ENCODE measurements around the gene NRXN2. TPM values are rescaled to one million over a fixed set of nuclear protein-coding genes. Genes with fewer than 3 reads are reported as not detected.

NRXN2 gene
- total and polyA plus RNA-seq, 2 donors (not counting 3 experiments of a cell fraction or from before 2014, with no cell fraction given), result not detected

DNA sequence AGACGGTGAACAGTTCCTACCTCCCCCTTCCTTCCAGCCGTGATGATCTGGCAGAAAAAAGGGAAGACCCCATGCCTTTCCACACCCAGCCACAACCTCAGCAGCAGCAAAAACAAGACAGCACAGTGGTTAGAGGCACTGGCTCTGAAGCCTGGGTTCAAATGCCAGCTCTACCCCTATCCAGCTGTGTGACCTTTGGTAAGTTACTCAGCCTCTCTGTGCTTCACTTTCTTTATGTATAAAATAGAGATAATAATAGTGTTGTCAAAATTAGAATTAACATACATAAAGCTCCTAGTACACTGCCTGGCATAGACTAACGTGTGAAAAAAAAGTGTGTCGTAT, 4.2 kb downstream of the NRXN2 start:
- dilution Hi-C loops (cut with MboI; ENCODE audit: extremely low pct_ligation_motif_present, low sequenced_read_pairs) (no loop called here), intact Hi-C loops (cut with micrococcal nuclease) (no loop called here)
- no peaks in the 10 kb centered on the region for H3K79me2 ChIP-seq (ENCODE audit: control insufficient read depth, insufficient read depth, low read length)
- H3K27ac ChIP-seq (ENCODE audit: insufficient read depth, low read depth, low read length), result no peak overlapping the region
- no peak for TF ChIP-seq POLR2A (IDR thresholded peaks at IDR 0.05; ENCODE audit: low read depth, low read length)
- TF ChIP-seq, protein P1, sequence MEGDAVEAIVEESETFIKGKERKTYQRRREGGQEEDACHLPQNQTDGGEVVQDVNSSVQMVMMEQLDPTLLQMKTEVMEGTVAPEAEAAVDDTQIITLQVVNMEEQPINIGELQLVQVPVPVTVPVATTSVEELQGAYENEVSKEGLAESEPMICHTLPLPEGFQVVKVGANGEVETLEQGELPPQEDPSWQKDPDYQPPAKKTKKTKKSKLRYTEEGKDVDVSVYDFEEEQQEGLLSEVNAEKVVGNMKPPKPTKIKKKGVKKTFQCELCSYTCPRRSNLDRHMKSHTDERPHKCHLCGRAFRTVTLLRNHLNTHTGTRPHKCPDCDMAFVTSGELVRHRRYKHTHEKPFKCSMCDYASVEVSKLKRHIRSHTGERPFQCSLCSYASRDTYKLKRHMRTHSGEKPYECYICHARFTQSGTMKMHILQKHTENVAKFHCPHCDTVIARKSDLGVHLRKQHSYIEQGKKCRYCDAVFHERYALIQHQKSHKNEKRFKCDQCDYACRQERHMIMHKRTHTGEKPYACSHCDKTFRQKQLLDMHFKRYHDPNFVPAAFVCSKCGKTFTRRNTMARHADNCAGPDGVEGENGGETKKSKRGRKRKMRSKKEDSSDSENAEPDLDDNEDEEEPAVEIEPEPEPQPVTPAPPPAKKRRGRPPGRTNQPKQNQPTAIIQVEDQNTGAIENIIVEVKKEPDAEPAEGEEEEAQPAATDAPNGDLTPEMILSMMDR (IDR thresholded peaks at IDR 0.05; ENCODE audit: extremely low read depth in 1 of 2, insufficient read depth in 1 of 2, low read depth in 1 of 2, low read length in 2 of 2), result no peak
- TF ChIP-seq EZH2 (IDR thresholded peaks at IDR 0.05; ENCODE audit: borderline replicate concordance, low read depth, low read length, severe bottlenecking), result no peak
- TF ChIP-seq FOS (IDR thresholded peaks at IDR 0.05; ENCODE audit: borderline replicate concordance, insufficient read depth, low read length), result no peak
- no peak for TF ChIP-seq JUN (IDR thresholded peaks at IDR 0.05; ENCODE audit: borderline replicate concordance, insufficient read depth, insufficient read length, low read depth)
- TF ChIP-seq, protein P2, sequence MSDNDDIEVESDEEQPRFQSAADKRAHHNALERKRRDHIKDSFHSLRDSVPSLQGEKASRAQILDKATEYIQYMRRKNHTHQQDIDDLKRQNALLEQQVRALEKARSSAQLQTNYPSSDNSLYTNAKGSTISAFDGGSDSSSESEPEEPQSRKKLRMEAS (IDR thresholded peaks at IDR 0.05; ENCODE audit: insufficient read depth, insufficient read length), result no peak
- no peak for TF ChIP-seq GATA2 (IDR thresholded peaks at IDR 0.05; ENCODE audit: insufficient read depth, insufficient read length, low read depth, low read length)
- TF ChIP-seq MYC (IDR thresholded peaks at IDR 0.05; ENCODE audit: low read depth, low read length), result no peak
- no peak for TF ChIP-seq POLR2AphosphoS5 (IDR thresholded peaks at IDR 0.05; ENCODE audit: insufficient read depth, low read depth, low read length)
- no peaks in the 10 kb centered on the region for H3K9me3 ChIP-seq (replicated peaks; ENCODE audit: control insufficient read depth, insufficient read depth, low read length)
- DNase-seq (ENCODE audit: low read depth, low spot score) (no peak), FAIRE-seq (no peak)
- ChIA-PET POLR2A (no interaction called here), CTCF (interaction anchor here (0.9 to 1.5 kb wide), 3 partner anchors 19 to 30 kb away, joined by 3 to 5 read pairs (median 4); no protein-coding TSS in a partner anchor)
- H3K27me3 ChIP-seq (ENCODE audit: control insufficient read depth in 2 of 2, insufficient read depth in 2 of 2, low read length in 2 of 2), result peaks cover 44 to 45% of the 10 kb centered on the region in 2 experiments
- H2AFZ ChIP-seq (ENCODE audit: low read depth, low read length), result no peak overlapping the region
- H3K36me3 ChIP-seq (ENCODE audit: control insufficient read depth in 2 of 2, extremely low read depth in 1 of 2, insufficient read depth in 2 of 2, low read length in 2 of 2), result no peaks in the 10 kb centered on the region
- no peaks in the 10 kb centered on the region for H3K9me1 ChIP-seq (replicated peaks; ENCODE audit: control insufficient read depth, extremely low read depth, insufficient read depth, low read length)
- no peaks in the 10 kb centered on the region for H4K20me1 ChIP-seq (replicated peaks; ENCODE audit: control insufficient read depth, extremely low read depth, insufficient read depth, low read length)
- no peak overlapping the region for H3K4me2 ChIP-seq (ENCODE audit: insufficient read depth, low read length)
- BruUV-seq (replicated peaks), result no TSS peak
- no peak overlapping the region for H3K9ac ChIP-seq (replicated peaks; ENCODE audit: extremely low read depth, insufficient read depth, low read length)
- no peak overlapping the region for H3K4me3 ChIP-seq (replicated peaks in 1 of 3; ENCODE audit: insufficient read depth in 1 of 3, low read depth in 1 of 3, low read length in 3 of 3)
- H3K4me1 ChIP-seq (ENCODE audit: control insufficient read depth, extremely low read depth, insufficient read depth, low read length), result no peaks in the 10 kb centered on the region

All from endothelial cell of umbilical vein (primary cell).